HG02981 (cell line): ENCODE results near the gene LRRC66.
A peak's percentile ranks its signal among the peaks of the same experiment; 100 is the strongest.

Experiments
- ATAC-seq: cut with Tn5 transposase; IDR thresholded peaks from one replicate; pipeline ENCODE4 v1.9.1; 2021; ENCODE audit warnings: mild to moderate bottlenecking, moderate library complexity; ENCODE audit not compliant: unreplicated experiment

Gene LRRC66

GRCh38 chr4:52019936-52020657, at the start of gene LRRC66:
Gene LRRC66 (minus strand): TSS chr4:52020363. CDS start chr4:52017613, 2,750 bp downstream.
- no peak for ATAC-seq

GRCh38 chr4:52069571-52069970, 49.4 kb upstream of the LRRC66 start:
- no peak for ATAC-seq

GRCh38 chr4:52059372-52059771, 39.2 kb upstream of the LRRC66 start:
- no peak for ATAC-seq

- ATAC-seq: no peak
These were observed 38.1 kb upstream of the LRRC66 start for GRCh38 chr4:52058275-52058674.

- ATAC-seq: no peak
These were observed 37.0 kb upstream of the LRRC66 start for GRCh38 chr4:52057196-52057595.

- no peak for ATAC-seq
These were observed 34.1 kb upstream of the LRRC66 start for GRCh38 chr4:52054254-52054653.

GRCh38 chr4:52052475-52052780, 32.3 kb upstream of the LRRC66 start:
- no peak for ATAC-seq

- ATAC-seq: peak; percentile 60
These were observed 31.7 kb upstream of the LRRC66 start for GRCh38 chr4:52051615-52052474.

GRCh38 chr4:52051213-52051614, 31.1 kb upstream of the LRRC66 start, which contains the start of gene SPATA18:
Gene SPATA18 (plus strand): TSS chr4:52051304. CDS start chr4:52051705, 401 bp downstream.
- peak; percentile 40 for ATAC-seq

- no peak for ATAC-seq
These were observed 29.1 kb upstream of the LRRC66 start for GRCh38 chr4:52049266-52049665.

GRCh38 chr4:52045028-52045427, 24.9 kb upstream of the LRRC66 start:
- no peak for ATAC-seq

GRCh38 chr4:52038103-52038912, 18.1 kb upstream of the LRRC66 start, which contains the start of gene SGCB:
Gene SGCB (minus strand): TSS chr4:52038299. CDS start chr4:52038259, 40 bp downstream.
- peak; percentile 90 for ATAC-seq

GRCh38 chr4:52037689-52038102, 17.5 kb upstream of the LRRC66 start:
- ATAC-seq: peak; percentile 47

- no peak for ATAC-seq
These were observed 16.8 kb upstream of the LRRC66 start for GRCh38 chr4:52036886-52037530.

- ATAC-seq: no peak
These were observed 15.0 kb upstream of the LRRC66 start for GRCh38 chr4:52035190-52035589.

- ATAC-seq: no peak
These were observed 11.8 kb upstream of the LRRC66 start for GRCh38 chr4:52032005-52032404.

- ATAC-seq: no peak
These were observed 8.8 kb upstream of the LRRC66 start for GRCh38 chr4:52028970-52029369.

GRCh38 chr4:52017814-52018213, 2.3 kb downstream of the LRRC66 start:
- ATAC-seq: no peak

GRCh38 chr4:52016981-52017380, 3.2 kb downstream of the LRRC66 start:
- no peak for ATAC-seq

- ATAC-seq: no peak
These were observed 4.8 kb downstream of the LRRC66 start for GRCh38 chr4:52015366-52015765.

- ATAC-seq: no peak
These were observed 5.3 kb downstream of the LRRC66 start for GRCh38 chr4:52014903-52015302.
